SKM-1 treated with dmso at 0.1 percent for 144 hours (cell line): ENCODE measurements around the gene GLI1.
A peak's percentile ranks its signal among the peaks of the same experiment; 100 is the strongest.
"Not testable (repeated sequence)": the region's sequence is repeated elsewhere in the genome, so short reads cannot be mapped to it uniquely, and the experiment has no call there.

Source experiments
- DNase-seq: peaks from one replicate; lab custom pipeline; 2025; ENCODE audit not compliant: unreplicated experiment; lab: John Stamatoyannopoulos, UW

The GLI1 gene

DNA sequence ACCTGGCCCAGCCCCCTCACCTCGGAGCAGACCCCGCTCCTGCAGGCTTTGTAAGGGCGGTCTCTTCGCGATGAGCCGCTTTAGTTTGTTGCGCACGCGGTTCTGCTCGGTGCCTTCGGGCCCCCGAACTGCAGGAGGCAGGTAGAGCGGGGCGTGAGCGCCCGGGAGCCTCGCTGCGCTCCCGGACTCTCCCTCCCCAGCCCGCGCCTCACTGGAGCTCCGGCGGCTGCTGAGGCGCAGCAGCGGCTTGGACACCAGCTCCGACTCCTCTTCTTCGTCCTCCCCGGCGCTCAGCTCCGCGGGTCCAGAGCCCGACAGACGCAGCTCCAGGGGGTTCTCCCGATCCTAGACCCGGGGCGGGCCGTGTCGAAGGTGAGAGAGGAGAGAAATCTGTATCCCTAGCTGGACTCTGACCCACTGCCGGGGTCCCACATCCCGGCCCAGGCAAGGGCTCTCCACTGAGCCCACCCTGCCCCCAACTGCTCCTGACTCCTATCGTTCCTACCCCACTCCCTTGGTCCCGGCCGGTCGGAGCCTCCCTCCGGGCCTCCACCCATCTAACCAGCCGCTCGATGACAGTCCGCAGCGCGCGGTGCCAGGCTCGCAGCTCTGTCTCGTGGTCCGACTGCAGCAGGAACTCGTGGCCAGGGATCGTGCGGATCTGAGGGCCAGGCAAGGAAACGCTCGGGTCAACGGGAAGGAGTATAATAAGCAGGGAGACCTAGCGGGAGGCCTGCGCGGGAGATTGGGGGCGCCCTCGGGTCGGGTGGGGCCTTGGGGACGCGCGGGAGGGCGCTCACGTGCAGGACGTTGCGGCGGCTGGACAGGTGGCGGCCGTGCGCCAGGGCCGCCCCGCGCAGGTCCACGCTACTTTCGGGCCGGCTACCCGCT, 15.9 kb downstream of the GLI1 start:
- DNase-seq: no peak

DNA sequence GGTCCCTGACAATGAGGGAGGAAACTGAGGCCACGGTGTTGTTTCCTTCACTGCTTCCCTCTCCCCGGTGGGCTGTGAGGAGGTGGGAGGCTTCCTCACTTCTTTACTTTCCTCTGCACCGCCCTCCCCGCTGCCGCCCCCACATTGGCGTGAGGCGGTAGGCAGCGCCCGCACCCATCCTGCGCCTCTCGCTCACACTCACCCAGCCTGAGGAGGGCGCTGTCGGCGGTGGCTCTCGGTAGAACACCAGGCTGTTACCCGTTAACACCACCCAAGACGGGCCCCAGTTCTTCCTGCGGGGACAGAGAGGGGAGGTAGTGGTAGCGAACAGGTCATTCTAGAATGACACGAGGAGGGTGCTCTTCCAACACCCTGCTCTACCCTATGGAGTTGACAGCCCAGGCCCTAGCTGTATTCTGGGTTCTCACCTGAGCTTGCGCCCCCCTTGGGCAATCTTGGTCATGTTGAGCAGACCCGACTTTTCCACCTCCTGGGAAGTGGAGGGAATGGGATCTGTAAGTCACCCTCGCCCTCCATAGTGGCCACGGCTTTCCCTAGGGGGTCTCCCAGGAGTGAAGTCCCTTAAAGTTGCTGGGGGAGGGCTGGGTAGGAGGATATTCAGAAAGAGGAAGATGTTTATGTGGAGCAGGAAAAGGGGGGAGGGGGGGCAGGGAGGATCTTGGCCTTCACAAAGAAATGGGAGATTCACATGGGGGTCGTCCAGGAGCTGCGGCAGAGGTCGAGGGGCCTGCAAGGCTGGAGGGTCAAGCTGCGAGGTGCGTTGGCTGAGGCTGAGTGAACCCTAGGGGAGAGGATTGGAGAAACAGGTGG, 16.8 kb downstream of the GLI1 start:
- no peak for DNase-seq

DNA sequence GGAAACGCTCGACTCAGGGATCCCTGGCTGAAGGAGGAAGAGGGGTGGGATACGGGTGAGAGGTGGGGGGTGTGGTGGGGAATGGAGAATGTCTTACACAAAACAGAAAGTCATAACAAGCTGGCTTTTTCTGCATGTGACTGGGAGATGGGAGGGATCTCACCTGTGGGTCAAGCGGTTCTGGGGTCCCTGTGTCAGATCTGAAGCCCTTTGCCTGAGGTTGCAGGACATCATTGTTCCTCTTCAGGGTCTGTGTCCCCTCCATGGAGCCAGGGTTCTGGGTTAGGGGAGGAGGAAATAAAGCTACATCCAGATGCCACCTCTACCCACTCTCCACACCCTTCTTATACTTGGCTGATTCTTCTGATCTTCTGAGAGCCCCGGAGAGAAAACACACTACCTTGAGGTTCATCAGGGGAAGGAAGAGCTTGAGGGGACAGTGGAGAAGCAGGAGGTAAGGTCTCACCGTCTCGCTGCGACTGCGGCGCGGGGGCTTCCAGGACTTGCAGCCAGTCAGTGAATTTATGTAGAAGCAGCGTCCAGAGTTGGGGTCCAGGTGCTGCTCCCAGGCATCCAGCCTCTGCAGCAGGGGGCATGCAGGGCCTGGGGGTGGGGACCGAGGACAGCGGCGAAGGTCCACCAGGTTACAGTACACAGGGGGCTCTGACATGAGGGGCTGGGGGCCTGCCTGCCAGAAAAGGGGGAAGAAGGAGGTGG, 17.6 kb downstream of the GLI1 start:
- DNase-seq: no peak

DNA sequence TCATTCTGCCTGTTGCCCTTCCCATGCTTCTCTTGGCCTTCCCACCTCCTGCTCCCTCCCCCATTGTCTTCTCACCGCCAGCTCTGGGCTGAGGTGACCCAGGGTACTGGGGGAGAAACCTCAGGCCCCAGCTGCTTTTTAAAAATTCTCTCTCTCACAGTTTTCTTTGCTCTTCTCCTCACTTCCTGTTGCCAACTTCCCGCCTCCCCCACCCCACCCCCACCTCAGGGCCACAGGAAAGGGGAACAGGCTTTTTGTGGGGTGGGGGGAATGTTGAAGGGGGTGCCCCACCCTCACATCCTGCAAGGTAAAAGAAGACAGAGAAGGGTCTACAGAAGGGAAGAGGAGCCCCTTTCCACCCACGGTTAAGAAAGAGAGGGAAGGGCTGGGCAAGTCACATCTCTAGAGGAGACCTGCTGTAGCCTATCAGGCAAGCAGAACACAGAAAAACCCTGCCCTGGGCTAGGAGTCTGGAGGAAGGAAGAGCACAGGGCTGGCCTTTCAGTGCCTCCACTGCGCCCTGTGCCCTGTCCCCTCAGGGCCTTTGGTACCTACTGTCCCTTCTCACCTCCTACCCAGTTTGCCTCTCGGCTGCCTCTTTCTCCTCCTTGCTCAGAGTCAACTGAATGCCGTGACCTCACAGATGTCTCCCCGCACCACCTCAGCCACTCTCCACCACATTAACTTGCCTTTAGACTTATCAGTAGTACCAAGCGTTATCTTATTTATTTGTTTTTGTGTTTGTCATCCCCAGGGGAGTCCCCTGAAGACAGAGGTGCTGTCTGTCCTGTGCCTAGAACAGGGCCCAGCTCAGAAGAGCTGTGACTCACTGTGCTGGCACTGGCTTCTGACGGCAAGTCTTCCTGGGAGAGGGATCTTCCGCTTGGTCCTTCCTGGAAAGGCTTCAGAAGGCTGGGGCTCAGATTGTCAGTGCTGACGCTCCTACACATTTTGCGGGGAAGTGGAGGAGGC, 18.4 kb downstream of the GLI1 start:
- no peak for DNase-seq

DNA sequence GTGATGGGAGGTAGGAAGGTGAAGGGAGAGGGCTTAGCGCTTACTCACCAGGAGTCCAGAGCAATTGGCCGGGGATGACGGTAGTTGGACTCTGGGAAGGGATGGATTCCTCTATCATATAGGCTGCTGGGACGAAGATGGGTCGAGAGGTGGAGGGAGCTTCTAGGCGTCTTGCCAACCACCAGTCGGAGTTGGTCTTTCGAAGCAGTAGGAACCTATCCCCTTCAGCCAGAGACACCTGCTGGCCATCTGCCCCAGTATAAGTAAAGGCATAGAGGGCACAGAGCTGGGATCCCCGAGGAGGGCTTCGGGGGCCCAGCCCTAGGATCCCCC, 19.4 kb downstream of the GLI1 start:
- DNase-seq: no peak

DNA sequence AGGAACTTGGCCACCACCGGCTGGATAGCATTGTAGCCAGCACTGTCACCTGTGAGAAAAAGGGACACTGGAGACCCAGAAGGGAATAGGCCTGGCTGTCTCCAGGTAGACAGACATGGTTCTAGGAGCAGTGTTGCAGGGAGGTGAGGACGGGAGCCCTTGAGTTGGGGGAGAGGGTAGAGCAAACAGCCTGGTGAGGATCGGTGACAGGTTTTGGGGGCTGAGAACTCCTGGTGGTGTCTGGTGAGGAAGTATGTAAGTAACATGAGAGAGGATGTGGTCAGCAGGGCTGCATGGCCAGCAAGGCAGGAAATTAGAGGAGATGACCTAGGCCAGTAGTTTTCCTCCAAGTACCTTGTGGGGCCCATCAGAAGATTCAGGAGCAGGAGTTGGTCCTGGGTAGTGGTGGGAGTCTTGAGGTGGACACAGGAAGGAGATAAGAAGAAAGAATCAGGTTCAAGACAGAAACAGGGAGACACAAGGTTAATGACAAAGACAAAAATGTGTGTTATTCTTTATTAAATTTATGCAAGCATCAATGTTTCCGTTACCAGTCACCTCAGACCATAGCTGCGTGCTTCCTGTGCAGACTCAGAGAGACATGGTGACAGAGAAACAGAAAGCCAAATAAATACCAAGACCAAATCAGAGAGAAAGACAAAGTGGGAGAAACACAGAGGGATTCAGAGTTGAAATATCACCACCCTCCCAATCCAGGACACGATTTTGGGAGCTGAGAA, 20.0 kb downstream of the GLI1 start, which contains the start of gene ARHGAP9:
Gene ARHGAP9 (minus strand): TSS at position 491 of the 740 bp plus-strand sequence. CDS start 460 bp downstream, at position 31.
- no peak for DNase-seq

DNA sequence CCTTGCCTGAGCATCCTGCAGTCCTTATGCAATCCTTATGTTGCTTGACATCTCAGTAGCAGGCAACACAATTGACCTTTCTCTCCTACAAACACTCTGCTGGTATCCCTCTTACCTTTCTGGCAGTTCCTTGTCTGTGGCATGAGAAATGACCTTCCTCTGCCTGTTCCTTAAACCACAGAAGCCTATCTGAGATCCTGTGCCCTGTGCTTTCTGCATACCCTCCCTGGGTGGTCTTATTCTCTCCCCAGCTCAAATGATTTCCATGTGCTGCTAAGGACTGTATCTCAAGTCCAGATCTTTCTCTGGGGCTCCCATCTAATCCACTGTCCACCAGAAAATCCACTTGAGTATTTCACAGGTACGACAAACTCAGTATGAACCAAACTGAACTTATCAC, 22.1 kb downstream of the GLI1 start:
- no peak for DNase-seq

DNA sequence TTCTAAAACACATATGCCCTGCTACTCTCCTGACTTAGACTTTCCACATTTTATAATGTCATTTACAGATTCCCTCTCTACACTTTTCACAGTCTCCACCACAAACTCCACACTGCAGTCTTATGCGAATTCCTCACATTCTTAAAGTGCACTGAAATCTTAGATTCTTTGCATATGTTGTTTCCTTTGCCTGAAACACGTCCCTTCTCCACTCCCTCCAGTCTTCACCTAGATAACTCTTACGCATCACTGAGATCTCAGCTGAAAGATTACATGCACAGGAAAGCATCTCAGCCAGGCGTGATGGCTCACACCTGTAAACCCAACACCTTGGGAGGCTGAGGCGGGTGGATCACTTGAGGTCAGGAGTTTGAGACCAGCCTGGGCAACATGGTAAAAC, 23.9 kb downstream of the GLI1 start:
- DNase-seq: no peak

DNA sequence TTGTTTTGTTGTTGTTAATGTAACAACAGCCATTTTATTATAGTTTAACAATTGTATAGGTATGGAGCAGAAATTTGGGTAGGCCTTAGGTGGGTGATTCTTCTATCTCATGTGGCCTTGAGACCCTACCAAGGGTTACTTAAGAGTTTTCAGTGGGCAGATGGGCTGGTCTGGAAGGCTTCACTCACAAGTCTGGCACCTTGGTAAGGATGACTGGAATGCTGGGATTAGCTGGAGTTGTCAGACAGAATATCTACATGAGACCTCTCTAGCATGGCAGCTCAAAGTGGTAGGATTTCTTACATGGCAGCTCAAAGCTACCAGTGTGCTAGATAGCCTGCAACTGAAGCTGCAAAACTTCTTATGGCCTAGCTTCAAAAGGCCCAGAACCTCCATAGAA, 26.1 kb downstream of the GLI1 start:
- DNase-seq: no peak

DNA sequence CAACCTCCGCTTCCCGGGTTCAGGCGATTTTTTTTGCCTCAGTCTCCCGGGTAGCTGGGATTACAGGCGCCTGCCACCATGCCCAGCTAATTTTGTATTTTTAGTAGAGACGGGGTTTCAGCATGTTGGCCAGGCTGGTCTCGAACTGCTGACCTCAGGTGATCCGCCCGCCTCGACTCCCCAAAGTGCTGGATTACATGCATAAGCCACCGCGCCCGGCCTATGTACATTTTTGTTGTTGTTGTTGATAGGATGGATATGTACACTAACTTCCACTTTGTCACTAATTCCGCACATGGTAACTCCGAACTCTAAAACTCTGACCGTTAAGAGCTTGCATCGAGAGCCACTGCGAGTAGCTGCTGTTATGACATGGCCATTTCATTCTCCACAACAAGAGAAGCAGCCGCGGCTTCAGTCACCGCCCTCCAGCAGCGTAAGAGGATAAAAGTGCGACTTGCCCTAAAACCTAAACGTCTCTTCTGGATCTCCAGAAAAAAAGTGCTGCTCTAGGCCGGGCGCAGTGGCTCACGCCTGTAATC, 27.5 kb downstream of the GLI1 start:
- DNase-seq: no peak

DNA sequence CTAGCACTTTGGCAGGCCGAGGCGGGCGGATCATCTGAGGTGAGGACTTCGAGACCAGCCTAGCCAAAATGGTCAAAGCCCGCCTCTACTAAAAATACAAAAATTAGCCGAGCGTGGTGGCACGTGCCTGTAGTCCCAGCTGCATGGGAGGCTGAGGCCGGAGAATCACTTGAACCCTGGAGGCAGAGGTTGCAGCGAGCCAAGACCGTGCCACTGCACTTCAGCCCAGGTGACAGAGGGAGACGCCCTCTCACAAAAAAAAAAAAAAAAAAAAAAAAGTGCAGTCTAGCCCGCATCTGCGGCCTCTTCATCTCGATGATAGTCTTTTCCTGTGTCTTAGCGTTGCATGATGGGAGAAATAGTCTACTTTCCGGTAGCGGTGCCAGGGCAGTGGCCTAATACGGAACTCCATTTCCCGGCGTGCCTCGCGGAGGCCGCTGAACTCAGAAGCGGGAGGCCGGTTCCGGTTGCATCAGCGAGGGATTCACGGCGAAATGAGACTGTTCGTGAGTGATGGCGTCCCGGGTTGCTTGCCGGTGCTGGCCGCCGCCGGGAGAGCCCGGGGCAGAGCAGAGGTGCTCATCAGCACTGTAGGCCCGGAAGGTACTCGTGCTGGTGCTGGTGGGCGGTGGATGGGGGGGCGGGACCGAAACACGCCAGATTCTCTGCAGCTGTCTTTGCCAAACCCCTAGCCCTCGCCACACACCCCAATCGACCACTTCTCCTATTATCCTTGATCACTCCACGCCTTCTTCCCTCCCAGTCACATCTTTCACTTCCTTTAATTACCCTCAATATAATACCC, 28.2 kb downstream of the GLI1 start, which contains the start of gene MARS1:
Gene MARS1 (plus strand): TSS at position 472 of the 805 bp plus-strand sequence. CDS start 23 bp downstream, at position 495.
- DNase-seq: peak; percentile 74

DNA sequence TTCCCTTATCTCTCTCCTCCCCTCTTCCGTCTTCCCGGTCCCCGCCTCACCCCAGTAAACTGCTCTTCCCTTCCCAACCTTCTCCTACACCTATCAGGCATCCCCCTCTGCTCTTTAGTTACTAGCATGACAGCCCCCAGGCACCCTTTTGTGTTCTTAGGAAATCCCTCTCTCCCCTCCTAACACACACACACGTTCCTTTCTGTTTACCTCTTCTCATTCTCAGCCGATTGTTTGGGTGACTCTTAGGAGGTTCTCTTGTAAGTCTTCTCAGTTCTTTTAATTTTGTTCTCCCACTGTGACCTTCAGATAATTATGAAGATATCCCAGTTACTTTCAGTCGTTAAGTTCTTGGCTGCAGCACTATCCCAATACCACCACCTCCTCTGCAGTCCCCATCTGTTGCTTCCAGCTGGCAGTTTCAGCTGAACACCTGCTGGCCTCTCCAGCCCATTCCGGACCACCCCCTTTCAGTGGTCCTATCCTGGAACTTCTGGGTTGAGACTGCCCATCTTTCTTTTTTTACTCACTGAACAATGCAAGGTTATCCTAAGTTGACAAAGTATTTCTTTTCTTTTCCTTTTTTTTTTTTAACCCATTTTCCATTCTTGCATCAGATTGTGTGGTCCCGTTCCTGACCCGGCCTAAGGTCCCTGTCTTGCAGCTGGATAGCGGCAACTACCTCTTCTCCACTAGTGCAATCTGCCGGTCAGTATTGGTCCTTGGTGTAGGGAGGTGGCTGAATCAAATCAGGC, 29.0 kb downstream of the GLI1 start:
- no peak for DNase-seq

DNA sequence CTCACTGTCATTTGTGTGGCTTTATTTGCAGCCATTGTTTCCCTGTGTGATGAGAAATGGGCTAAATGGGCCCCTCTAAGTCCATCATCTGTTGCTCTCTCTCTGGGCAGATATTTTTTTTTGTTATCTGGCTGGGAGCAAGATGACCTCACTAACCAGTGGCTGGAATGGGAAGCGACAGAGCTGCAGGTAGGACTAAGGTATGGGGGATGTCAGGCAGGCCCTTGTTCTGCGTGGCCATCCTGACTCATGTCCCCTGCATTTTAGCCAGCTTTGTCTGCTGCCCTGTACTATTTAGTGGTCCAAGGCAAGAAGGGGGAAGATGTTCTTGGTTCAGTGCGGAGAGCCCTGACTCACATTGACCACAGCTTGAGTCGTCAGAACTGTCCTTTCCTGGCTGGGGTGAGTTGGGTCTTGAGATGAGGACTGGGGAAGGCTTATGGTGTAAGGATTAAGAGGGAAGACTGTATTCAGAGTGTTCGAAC, 29.6 kb downstream of the GLI1 start:
- no peak for DNase-seq

DNA sequence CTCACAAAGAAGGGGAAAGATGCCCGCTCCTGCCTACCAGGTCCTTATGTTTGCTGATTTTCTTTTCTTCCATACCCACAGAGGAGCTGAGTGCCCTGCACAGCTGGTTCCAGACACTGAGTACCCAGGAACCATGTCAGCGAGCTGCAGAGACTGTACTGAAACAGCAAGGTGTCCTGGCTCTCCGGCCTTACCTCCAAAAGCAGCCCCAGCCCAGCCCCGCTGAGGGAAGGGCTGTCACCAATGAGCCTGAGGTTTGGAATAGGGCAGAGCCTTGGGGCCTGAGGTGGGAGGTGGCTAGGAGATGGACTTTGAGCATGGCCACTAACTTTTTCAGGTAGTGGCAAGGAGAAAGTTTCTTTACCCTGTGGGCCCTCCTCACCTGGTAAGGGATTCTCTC, 30.5 kb downstream of the GLI1 start:
- DNase-seq: no peak

DNA sequence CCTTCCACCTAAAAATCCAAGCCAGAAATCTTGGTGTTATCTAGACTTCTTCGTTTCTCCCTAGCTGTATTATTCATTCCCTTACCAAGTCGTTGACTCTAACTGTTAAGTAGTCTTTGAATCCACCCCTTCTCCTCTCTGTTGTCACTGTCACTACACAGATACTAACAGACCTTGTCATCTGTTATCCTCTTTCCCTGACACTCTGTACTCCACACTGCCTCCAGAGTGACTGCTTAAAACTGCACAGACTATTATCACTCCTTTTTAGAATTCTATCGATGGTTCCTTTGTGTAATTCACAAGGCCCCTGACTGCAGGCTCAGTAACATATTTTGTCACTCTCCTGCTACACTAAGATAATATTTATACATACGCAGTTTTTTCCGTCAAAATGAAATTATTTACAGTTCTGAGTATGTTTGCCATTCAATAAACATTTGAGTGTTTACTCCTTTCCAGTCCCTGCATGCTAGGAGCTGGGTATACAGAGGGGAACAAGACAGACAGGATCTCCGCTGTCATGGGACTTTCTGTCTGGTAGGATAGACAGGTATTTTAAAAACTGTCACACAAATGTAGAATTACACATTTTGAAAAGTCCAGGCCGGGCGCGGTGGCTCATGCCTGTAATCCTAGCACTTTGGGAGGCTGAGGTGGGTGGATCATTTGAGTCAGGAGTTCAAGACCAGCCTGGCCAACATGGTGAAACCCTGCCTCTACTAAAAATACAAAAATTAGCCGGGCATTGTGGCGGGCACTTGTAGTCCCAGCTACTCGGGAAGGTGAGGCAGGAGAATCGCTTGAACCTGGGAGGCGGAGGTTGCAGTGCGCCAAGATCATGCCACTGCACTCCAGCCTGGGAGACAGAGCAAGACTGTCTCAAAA, 32.1 kb downstream of the GLI1 start:
- no peak for DNase-seq

DNA sequence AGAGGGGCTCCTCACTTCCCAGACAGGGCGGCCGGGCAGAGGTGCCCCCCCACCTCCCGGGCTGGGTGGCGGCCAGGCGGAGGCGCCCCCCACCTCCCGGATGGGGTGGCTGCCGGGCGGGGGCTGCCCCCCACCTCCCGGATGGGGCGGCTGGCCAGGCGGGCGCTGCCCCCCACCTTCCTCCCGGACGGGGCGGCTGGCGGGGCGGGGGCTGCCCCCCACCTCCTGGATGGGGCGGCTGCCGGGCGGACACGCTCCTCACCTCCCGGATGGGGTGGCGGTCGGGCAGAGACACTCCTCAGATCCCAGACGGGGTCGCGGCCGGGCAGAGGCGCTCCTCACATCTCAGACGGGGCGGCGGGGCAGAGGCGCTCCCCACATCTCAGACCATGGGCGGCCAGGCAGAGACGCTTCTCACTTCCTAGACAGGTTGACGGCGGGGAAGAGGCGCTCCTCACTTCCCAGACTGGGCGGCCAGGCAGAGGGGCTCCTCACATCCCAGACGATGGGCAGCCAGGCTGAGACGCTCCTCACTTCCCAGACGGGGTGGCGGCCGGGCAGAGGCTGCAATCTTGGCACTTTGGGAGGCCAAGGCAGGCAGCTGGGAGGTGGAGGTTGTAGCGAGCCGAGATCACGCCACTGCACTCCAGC, 35.6 kb downstream of the GLI1 start:
- not testable (repeated sequence) for DNase-seq
